Thymus (tissue), 11 donors: Measurements from ENCODE around the gene CRYBB1. TPM values are rescaled to one million over a fixed set of nuclear protein-coding genes. Genes with fewer than 3 reads are reported as not detected.

Source experiments
- DNase-seq, 9 donors: peaks; one replicate each; pipeline ENCODE4 v3.0.0-alpha.2; 2013; ENCODE audit warnings: low spot score in 9 of 9, low read depth in 6 of 9, missing footprints in 1 of 9
- H3K27ac ChIP-seq, 2 donors: one replicate each; pipeline ENCODE4 v1.5.1; 2013; ENCODE audit warnings: control low read depth in 1 of 2, low read depth in 1 of 2, low read length in 1 of 2, mild to moderate bottlenecking in 1 of 2, moderate library complexity in 1 of 2
- H3K27me3 ChIP-seq, 2 donors: one replicate each; pipeline ENCODE4 v1.5.1; 2013; ENCODE audit warnings: low read length in 1 of 2; ENCODE audit not compliant: control insufficient read depth in 2 of 2, insufficient read depth in 1 of 2
- H3K36me3 ChIP-seq, 2 donors: one replicate each; pipeline ENCODE4 v1.5.1; 2013; ENCODE audit warnings: low read length in 1 of 2, mild to moderate bottlenecking in 1 of 2, moderate library complexity in 1 of 2; ENCODE audit not compliant: control insufficient read depth in 2 of 2, insufficient read depth in 2 of 2
- H3K4me1 ChIP-seq, 2 donors: one replicate each; pipeline ENCODE4 v1.5.1; 2013; ENCODE audit warnings: low read length in 2 of 2; ENCODE audit not compliant: control insufficient read depth in 2 of 2, insufficient read depth in 2 of 2
- H3K4me3 ChIP-seq, 2 donors: one replicate each; pipeline ENCODE4 v1.5.1; 2013; ENCODE audit warnings: low read length in 2 of 2, control low read depth in 1 of 2, mild to moderate bottlenecking in 1 of 2
- H3K9me3 ChIP-seq, 2 donors: one replicate each; pipeline ENCODE4 v1.5.1; 2013; ENCODE audit warnings: low read length in 1 of 2, mild to moderate bottlenecking in 1 of 2; ENCODE audit not compliant: control insufficient read depth in 2 of 2, insufficient read depth in 1 of 2
- WGBS: extraction: QIAGEN DNeasy Blood & Tissue Kit; methylation state at CpG from one replicate; pipeline ENCODE4 v1.1.7; 2013; 5-methylcytosine and 5-hydroxymethylcytosine counted together
- polyA plus RNA-seq: library from polyadenylated mRNA; stranded (reverse); fragments of 200-250 nt; gene quantifications from one replicate; pipeline ENCODE4 v1.2.3, GENCODE V29; 2013
- total RNA-seq: library from RNA; stranded (reverse); fragments of 120-200 nt; gene quantifications from one replicate; pipeline ENCODE4 v1.2.4, GENCODE V29; 2013
- donor health status: healthy.

CRYBB1 gene
- total and polyA plus RNA-seq, 2 donors: 0.85 to 1.7 TPM

DNA sequence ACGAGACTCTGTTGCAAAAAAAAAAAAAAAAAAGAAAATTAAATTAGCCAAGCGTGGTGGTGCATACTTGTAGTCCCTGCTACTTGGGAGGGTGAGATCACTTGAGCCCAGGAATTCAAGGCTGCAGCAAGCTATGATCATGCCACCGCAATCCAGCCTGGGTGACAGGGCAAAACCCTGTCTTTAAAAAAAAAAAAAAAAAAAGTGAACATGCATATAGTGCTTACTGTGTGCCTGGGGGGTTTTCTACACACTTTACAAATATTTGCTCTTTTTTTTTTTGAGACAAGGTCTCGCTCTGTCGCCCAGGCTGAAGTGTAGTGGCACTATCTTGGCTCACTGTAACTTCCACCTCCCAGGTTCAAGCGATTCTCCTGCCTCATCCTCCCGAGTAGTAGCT, 40.7 kb downstream of the CRYBB1 start:
- WGBS: 97% methylated on average over 7 of the region's 7 CpGs
- Histone ChIP-seq H3K4me1 (peaks cover 21 to 52% of the 10 kb centered on the region in 2 donors), H3K27me3 (no peaks in the 10 kb centered on the region), H3K4me3 (no peak overlapping the region), H3K27ac (no peak overlapping the region), H3K36me3 (peaks cover 4 to 9% of the 10 kb centered on the region in 2 donors), H3K9me3 (no peaks in the 10 kb centered on the region)
- no peak for DNase-seq

- H3K4me1 ChIP-seq: peaks cover 21 to 59% of the 10 kb centered on the region in 2 donors
- H3K4me3 ChIP-seq: no peak overlapping the region
- peak overlapping the region in 1 of 2 donors; percentile 7 for H3K27ac ChIP-seq
- no peak for DNase-seq
- H3K9me3 ChIP-seq: no peaks in the 10 kb centered on the region
- 72% methylated on average over 8 of the region's 8 CpGs for WGBS
- no peaks in the 10 kb centered on the region for H3K27me3 ChIP-seq
- peaks cover under 1 to 4% of the 10 kb centered on the region in 2 donors for H3K36me3 ChIP-seq
These were observed 41.7 kb downstream of the CRYBB1 start for GRCh38 chr22:26576026-26576680.

- H3K27me3 ChIP-seq: no peaks in the 10 kb centered on the region
- 81% methylated on average over 7 of the region's 7 CpGs for WGBS
- H3K9me3 ChIP-seq: no peaks in the 10 kb centered on the region
- no peak overlapping the region for H3K27ac ChIP-seq
- no peak overlapping the region for H3K4me3 ChIP-seq
- peaks cover 0 to 4% of the 10 kb centered on the region in 2 donors for H3K36me3 ChIP-seq
- peaks cover 13 to 50% of the 10 kb centered on the region in 2 donors for H3K4me1 ChIP-seq
- DNase-seq: no peak
These were observed 43.7 kb downstream of the CRYBB1 start for GRCh38 chr22:26574001-26574723.

GRCh38 chr22:26573026-26573662, 44.7 kb downstream of the CRYBB1 start:
- Histone ChIP-seq H3K4me1 (peaks cover 11 to 41% of the 10 kb centered on the region in 2 donors), H3K36me3 (peaks cover 0 to under 1% of the 10 kb centered on the region in 2 donors), H3K9me3 (no peaks in the 10 kb centered on the region), H3K4me3 (no peak overlapping the region), H3K27me3 (no peaks in the 10 kb centered on the region), H3K27ac (peak overlapping the region; percentile 21 to 55)
- WGBS: 32% methylated on average over 10 of the region's 10 CpGs
- DNase-seq: peak in 1 of 9 donors; percentile 52

DNA sequence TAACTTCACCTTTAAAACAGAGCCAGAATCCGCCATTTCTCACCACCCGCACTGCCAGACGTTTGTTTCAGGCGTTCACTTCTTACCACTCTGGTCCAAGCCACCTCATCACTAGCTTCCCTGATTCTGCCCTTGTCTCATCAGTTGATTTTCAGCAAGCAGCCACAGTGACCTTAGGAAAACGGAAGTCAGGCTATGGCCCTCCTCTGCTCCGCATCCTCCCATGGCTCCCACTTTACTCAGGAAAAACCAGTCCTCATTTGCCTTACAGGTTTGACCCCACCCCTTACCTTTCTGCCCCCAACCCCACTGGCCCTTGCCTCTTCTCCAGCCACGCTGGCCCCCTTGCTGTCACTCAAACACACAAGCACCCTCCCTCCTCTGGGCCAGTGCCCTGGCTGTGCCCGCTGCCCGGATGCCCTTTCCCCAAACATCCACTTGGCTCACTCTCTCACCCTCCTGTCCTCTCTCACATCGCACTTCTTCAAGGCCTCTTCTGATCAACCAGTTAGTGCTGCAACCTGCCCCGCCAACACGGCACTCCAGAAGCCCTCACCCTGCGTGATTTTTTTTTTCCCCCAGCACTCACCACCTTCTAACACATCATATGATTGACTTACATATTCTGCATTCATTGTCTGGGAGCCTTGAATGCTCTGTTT, 46.8 kb downstream of the CRYBB1 start:
- H3K9me3 ChIP-seq: no peaks in the 10 kb centered on the region
- H3K27ac ChIP-seq: no peak overlapping the region
- DNase-seq: no peak
- H3K36me3 ChIP-seq: no peaks in the 10 kb centered on the region
- WGBS: 92% methylated on average over 13 of the region's 13 CpGs
- no peaks in the 10 kb centered on the region for H3K27me3 ChIP-seq
- H3K4me3 ChIP-seq: no peak overlapping the region
- H3K4me1 ChIP-seq: peaks cover 11 to 37% of the 10 kb centered on the region in 2 donors

GRCh38 chr22:26570115-26570514, 47.7 kb downstream of the CRYBB1 start:
- H3K4me1 ChIP-seq: peaks cover 11 to 37% of the 10 kb centered on the region in 2 donors
- H3K36me3 ChIP-seq: no peaks in the 10 kb centered on the region
- H3K4me3 ChIP-seq: no peak overlapping the region
- H3K9me3 ChIP-seq: no peaks in the 10 kb centered on the region
- WGBS: 37% methylated on average over 10 of the region's 10 CpGs
- H3K27ac ChIP-seq: no peak overlapping the region
- H3K27me3 ChIP-seq: no peaks in the 10 kb centered on the region
- DNase-seq: no peak

DNA sequence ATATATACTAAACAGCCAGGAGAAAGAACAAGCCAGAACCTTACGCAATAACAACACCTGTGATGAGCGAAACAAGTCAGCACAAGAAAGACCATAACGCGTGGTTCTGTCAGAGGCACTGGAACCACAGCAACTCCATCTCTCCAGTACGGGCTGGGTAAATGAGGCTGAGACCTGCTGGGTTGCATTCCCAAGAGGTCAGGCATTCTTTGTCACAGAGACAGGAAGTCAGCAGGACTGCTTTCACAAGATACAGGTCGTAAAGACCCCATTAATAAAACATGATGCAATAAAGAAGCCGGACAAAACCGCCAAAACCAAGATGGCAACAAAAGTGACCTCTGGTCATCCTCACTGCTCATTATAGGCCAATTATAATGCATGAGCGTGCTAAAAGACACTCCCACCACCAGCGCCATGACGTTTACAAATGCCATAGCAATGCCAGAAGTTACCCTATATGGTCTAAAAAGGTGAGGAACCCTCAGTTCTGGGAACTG, 49.6 kb downstream of the CRYBB1 start:
- WGBS: 95% methylated on average over 11 of the region's 11 CpGs
- DNase-seq: no peak
- no peaks in the 10 kb centered on the region for H3K27me3 ChIP-seq
- peak overlapping the region in 1 of 2 donors; percentile 49 for H3K27ac ChIP-seq
- H3K4me3 ChIP-seq: no peak overlapping the region
- peaks cover 3 to 23% of the 10 kb centered on the region in 2 donors for H3K4me1 ChIP-seq
- H3K36me3 ChIP-seq: peaks cover 2 to 5% of the 10 kb centered on the region in 2 donors
- H3K9me3 ChIP-seq: no peaks in the 10 kb centered on the region

DNA sequence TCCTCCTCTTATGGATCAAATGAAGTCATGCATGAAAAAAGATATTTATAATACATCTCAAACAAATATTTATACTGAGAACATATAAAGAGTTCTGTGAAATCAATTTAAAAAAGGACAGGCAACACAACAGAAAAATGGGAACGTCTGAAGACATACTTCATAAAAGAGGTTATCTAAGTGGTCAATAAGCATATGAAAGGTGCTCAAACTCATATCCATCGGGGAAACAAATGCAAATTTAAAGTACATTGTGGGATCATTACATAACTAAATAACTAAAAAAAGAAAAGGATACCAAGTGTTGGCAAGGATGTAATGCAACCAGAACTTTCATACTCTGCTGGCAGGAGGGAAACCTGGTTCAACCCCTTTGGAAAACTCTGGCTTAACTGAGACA, 50.2 kb downstream of the CRYBB1 start:
- H3K4me1 ChIP-seq: peaks cover 3 to 19% of the 10 kb centered on the region in 2 donors

More for the DNA sequence above, 50.2 kb downstream of the CRYBB1 start:
- 94% methylated on average over 2 of the region's 2 CpGs for WGBS
- Histone ChIP-seq H3K27me3 (no peaks in the 10 kb centered on the region), H3K36me3 (peaks cover 2 to 5% of the 10 kb centered on the region in 2 donors), H3K4me3 (no peak overlapping the region), H3K27ac (no peak overlapping the region), H3K9me3 (no peaks in the 10 kb centered on the region)
- no peak for DNase-seq
